ENCODE data around the gene PRDM16. TPM values are rescaled to one million over a fixed set of nuclear protein-coding genes. Genes with fewer than 3 reads are reported as not detected.
A peak's percentile ranks its signal among the peaks of the same experiment; 100 is the strongest.

Gene PRDM16
- total and polyA plus RNA-seq, 3 donors from 2014 or later, result 2.1 to 5.6 (median 4.7) TPM

DNA sequence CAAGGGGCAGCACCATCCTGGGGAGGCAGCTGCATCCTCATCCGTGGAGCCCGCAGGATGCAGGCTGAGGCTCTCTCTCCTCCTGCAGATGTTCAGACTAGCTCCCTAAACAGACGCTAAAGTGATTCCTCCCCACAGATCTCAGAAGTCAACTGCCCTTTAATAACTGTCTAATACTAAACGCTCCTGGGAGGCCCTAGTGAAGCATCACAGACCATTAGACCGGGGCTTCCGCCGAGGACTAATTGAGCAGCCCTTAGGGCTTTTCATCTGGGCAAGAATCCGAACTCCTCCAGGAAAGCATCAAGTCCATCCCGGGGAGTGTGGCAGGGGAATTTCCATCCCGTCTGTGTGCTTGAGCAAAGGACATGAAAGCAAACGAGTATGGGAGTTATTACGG lies 40.4 kb downstream of the PRDM16 start:
- intact Hi-C loops (cut with DNase I; ENCODE audit: low total_unique reads), result no loop called here
- Histone ChIP-seq H3K4me3 (no peak overlapping the region), H3K36me3 (ENCODE audit: low read depth, missing control alignments) (no peaks in the 10 kb centered on the region), H3K27ac (no peak overlapping the region), H3K27me3 (no peaks in the 10 kb centered on the region), H3K4me1 (peaks cover 15% of the 10 kb centered on the region), H3K9me3 (no peaks in the 10 kb centered on the region)
- 56 to 68% methylated on average over 12 of the region's 12 CpGs for WGBS, 2 donors
- DNase-seq, result no peak
- TF ChIP-seq, protein P1, sequence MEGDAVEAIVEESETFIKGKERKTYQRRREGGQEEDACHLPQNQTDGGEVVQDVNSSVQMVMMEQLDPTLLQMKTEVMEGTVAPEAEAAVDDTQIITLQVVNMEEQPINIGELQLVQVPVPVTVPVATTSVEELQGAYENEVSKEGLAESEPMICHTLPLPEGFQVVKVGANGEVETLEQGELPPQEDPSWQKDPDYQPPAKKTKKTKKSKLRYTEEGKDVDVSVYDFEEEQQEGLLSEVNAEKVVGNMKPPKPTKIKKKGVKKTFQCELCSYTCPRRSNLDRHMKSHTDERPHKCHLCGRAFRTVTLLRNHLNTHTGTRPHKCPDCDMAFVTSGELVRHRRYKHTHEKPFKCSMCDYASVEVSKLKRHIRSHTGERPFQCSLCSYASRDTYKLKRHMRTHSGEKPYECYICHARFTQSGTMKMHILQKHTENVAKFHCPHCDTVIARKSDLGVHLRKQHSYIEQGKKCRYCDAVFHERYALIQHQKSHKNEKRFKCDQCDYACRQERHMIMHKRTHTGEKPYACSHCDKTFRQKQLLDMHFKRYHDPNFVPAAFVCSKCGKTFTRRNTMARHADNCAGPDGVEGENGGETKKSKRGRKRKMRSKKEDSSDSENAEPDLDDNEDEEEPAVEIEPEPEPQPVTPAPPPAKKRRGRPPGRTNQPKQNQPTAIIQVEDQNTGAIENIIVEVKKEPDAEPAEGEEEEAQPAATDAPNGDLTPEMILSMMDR (IDR thresholded peaks at IDR 0.05), result no peak
- TF ChIP-seq POLR2A (IDR thresholded peaks at IDR 0.05), result no peak

- Histone ChIP-seq H3K4me3 (no peak overlapping the region), H3K9me3 (no peaks in the 10 kb centered on the region), H3K27me3 (no peaks in the 10 kb centered on the region), H3K4me1 (peaks cover 9% of the 10 kb centered on the region), H3K27ac (no peak overlapping the region), H3K36me3 (ENCODE audit: low read depth, missing control alignments) (no peaks in the 10 kb centered on the region)
- DNase-seq, result no peak
- TF ChIP-seq, protein P1 (IDR thresholded peaks at IDR 0.05), result no peak
- TF ChIP-seq POLR2A (IDR thresholded peaks at IDR 0.05), result no peak
- WGBS, 2 donors, result 66 to 78% methylated on average over 35 to 36 of the region's 36 CpGs
- intact Hi-C loops (cut with DNase I; ENCODE audit: low total_unique reads), result no loop called here
Observed at GRCh38 chr1:3111348-3112021, 42.5 kb downstream of the PRDM16 start.

DNA sequence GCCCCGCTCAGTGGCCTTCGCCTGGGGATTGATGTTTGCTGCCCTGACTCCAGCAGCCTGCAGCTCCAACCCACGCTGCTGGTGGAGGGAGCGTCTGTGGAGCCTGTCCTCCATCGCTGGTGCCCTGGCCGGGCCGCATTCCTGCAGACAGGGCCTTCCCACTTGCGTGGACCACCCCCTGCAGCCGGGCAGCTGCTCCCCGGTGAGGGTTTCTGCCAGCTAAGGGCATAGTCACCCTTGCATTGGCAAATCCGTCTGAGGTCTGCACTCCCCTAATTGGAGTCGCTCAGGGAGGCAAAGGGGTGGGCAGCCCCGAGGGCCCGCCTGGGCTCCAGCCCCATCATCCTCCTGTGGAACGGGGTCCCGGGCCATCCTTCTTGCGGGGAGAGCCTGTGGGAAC lies 43.5 kb downstream of the PRDM16 start:
- Histone ChIP-seq H3K27ac (no peak overlapping the region), H3K4me1 (peaks cover 9% of the 10 kb centered on the region), H3K4me3 (no peak overlapping the region), H3K27me3 (no peaks in the 10 kb centered on the region), H3K9me3 (no peaks in the 10 kb centered on the region), H3K36me3 (ENCODE audit: low read depth, missing control alignments) (no peaks in the 10 kb centered on the region)
- no peak for TF ChIP-seq POLR2A (IDR thresholded peaks at IDR 0.05)
- intact Hi-C loops (cut with DNase I; ENCODE audit: low total_unique reads), result no loop called here
- 83 to 94% methylated on average over 6 to 17 of the region's 17 CpGs for WGBS, 2 donors
- no peak for DNase-seq

DNA sequence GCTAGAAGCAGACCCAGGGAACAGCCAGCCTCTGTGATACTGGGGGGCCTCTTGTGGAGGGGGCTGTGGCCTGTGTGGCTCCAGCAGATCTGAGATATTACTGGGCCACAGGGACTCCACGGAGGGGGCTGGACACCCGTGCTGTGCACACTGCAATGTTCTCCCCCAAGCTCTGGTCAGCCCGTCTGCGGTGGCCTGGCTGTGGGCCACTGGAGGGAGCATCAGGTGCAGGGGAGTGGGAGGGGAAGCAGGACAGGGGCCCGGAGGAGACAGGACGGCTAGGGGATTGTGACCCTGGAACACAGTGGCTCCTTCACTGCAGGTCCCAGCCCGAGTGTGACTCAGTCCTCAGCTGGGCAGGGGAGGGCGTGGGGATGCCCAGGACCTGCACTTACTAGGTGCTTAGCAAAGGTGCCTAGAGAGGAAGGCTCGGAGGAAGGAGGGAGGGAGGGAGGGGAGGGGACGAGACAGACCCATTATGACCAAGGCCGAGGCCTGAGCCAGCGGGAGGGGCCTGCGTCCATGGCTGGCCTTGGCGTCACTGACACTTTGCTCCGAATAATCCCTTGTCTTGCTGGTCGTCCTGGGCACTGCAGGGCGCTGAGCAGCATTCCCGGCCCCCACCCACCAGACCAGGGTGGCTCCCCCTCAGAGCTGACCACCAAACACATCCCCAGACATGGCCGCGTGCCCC lies 44.2 kb downstream of the PRDM16 start:
- peaks cover 9% of the 10 kb centered on the region for H3K4me1 ChIP-seq
- TF ChIP-seq, protein P1 (IDR thresholded peaks at IDR 0.05), result no peak
- no peak for TF ChIP-seq POLR2A (IDR thresholded peaks at IDR 0.05)
- no peaks in the 10 kb centered on the region for H3K9me3 ChIP-seq
- intact Hi-C loops (cut with DNase I; ENCODE audit: low total_unique reads), result no loop called here
- peak overlapping the region in 1 of 2 donors; percentile 27 for H3K27ac ChIP-seq
- H3K36me3 ChIP-seq (ENCODE audit: low read depth, missing control alignments), result no peaks in the 10 kb centered on the region
- 39 to 43% methylated on average over 16 to 18 of the region's 20 CpGs for WGBS, 2 donors
- no peaks in the 10 kb centered on the region for H3K27me3 ChIP-seq
- H3K4me3 ChIP-seq, result no peak overlapping the region
- DNase-seq, result peak; percentile 39

DNA sequence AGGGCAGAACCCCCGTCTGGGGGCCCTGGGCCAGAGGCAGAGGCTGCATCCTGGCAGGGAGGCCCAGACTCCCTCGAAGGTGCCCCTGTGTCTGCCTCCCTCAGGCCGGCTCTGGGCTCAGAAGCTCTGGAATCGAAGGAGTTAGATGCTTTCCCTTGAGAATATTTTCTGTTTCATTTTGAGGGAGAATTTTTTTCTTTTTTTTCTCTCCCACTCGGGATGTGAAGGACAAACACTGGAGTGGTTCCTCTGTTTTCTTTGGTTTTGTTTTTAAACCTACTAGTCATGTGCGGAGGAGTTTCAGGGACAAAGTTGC lies 44.7 kb downstream of the PRDM16 start:
- Histone ChIP-seq H3K27me3 (no peaks in the 10 kb centered on the region), H3K9me3 (no peaks in the 10 kb centered on the region), H3K4me3 (no peak overlapping the region), H3K36me3 (ENCODE audit: low read depth, missing control alignments) (no peaks in the 10 kb centered on the region), H3K27ac (peak overlapping the region in 1 of 2 donors; percentile 27), H3K4me1 (peaks cover 9% of the 10 kb centered on the region)
- DNase-seq, result no peak
- TF ChIP-seq POLR2A (IDR thresholded peaks at IDR 0.05), result no peak
- TF ChIP-seq, protein P1 (IDR thresholded peaks at IDR 0.05), result no peak
- intact Hi-C loops (cut with DNase I; ENCODE audit: low total_unique reads), result no loop called here
- 18 to 20% methylated on average over 6 of the region's 6 CpGs for WGBS, 2 donors

Measured in testis (tissue), 3 donors.